ENCODE results near the gene OR10T2. TPM values are rescaled to one million over a fixed set of nuclear protein-coding genes. Genes with fewer than 3 reads are reported as not detected.
"Not testable (repeated sequence)": the region's sequence is repeated elsewhere in the genome, so short reads cannot be mapped to it uniquely, and the experiment has no call there.

OR10T2 gene
- total and polyA plus RNA-seq, 10 donors = not detected

DNA sequence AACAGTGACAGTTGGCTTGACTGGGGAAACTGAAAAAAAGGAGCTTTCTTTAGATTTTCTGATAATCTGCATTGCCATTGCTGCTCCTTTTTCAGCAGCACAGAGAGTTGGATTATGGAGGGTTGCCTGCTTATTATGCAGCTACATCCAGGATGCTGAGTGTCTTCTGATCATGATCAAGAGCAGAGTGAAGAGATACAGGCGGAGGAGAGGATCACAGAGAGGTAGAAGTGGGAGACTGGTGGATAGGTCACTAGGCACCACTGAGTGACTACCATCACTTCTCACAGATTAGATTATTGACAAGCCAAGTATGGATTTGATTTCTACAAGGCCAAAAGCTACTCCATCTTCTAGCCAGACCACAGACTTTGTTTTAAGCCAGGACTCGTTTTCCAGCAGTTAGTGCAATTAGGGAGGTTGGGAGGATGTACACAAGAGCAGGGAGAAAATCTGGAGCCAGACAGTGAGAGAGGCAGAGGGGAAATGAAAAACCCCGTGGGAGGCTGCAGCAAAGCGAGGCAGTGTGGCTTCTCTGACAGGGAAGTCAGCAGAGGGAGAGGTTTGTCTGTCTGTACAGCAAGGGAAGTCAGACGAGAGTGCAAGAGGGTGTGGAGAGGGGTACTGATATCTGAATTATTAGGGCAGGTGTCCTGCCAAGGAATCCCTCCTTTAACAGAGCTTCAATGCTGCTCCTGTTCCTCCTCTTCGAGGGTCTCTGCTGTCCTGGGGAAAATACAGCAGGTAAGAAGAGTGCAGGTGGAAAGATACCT is 45.8 kb downstream of the OR10T2 start, which contains the start of gene CD1E:
TSS of gene CD1E (plus strand) at position 592 of the 773 bp plus-strand sequence. CDS start at position 687, 95 bp downstream.
- intact Hi-C loops (cut with DNase I; ENCODE audit: low total_unique reads) = no loop called here
- no peak for TF ChIP-seq POLR2A (IDR thresholded peaks at IDR 0.05)
- TF ChIP-seq POLR2AphosphoS5 (IDR thresholded peaks at IDR 0.05) = no peak
- TF ChIP-seq, protein P1, sequence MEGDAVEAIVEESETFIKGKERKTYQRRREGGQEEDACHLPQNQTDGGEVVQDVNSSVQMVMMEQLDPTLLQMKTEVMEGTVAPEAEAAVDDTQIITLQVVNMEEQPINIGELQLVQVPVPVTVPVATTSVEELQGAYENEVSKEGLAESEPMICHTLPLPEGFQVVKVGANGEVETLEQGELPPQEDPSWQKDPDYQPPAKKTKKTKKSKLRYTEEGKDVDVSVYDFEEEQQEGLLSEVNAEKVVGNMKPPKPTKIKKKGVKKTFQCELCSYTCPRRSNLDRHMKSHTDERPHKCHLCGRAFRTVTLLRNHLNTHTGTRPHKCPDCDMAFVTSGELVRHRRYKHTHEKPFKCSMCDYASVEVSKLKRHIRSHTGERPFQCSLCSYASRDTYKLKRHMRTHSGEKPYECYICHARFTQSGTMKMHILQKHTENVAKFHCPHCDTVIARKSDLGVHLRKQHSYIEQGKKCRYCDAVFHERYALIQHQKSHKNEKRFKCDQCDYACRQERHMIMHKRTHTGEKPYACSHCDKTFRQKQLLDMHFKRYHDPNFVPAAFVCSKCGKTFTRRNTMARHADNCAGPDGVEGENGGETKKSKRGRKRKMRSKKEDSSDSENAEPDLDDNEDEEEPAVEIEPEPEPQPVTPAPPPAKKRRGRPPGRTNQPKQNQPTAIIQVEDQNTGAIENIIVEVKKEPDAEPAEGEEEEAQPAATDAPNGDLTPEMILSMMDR (IDR thresholded peaks at IDR 0.05 in 8 of 11, conservative IDR thresholded peaks at IDR 0.05 in 3 of 11) = no peak

GRCh38 chr1:158348946-158349345 is 50.3 kb downstream of the OR10T2 start:
- intact Hi-C loops (cut with DNase I; ENCODE audit: low total_unique reads); H3K4me1 ChIP-seq; H3K27ac ChIP-seq; H3K36me3 ChIP-seq; H3K4me3 ChIP-seq; H3K27me3 ChIP-seq (replicated peaks in 1 of 7); DNase-seq: not testable (repeated sequence)
- 93 to 98% (median 97%) methylated on average over 3 to 24 of the region's 24 CpGs for WGBS, 5 donors
- peaks cover 0 to 20% (median 9%) of the 10 kb centered on the region in 8 donors for H3K9me3 ChIP-seq

More for the DNA sequence above, 45.8 kb downstream of the OR10T2 start, which contains the start of gene CD1E:
- no peaks in the 10 kb centered on the region for H3K9me3 ChIP-seq
- 28 to 36% (median 34%) methylated on average over 6 of the region's 6 CpGs for WGBS, 5 donors
- no peaks in the 10 kb centered on the region for H3K36me3 ChIP-seq
- H3K27ac ChIP-seq = no peak within 1 kb of the TSS
- no peaks in the 10 kb centered on the region for H3K27me3 ChIP-seq (replicated peaks in 1 of 7)
- no peak within 1 kb of the TSS for H3K4me3 ChIP-seq
- peaks cover 0 to 14% (median 4%) of the 10 kb centered on the region in 6 donors for H3K4me1 ChIP-seq
- DNase-seq = no peak

Other genes starting within 250 kb of the OR10T2 start
- gene CD1D, start 218.6 kb downstream of the OR10T2 start, total RNA-seq = 10 to 100 TPM; 14.7 to 28.5 (median 23.0) TPM
- 10 to 100 TPM; 26.7 to 62.8 (median 28.3) TPM for gene CD1D, start 218.6 kb downstream of the OR10T2 start, polyA plus RNA-seq
- gene CD1A, start 145.0 kb downstream of the OR10T2 start, total RNA-seq = 1 to 10 TPM in 2 of 7 donors, under 1 TPM in 5; 0.34 to 1.7 (median 0.56) TPM
- gene CD1A, start 145.0 kb downstream of the OR10T2 start, polyA plus RNA-seq = 1 to 10 TPM; 1.8 to 3.5 (median 2.5) TPM
- gene CD1C, start 109.5 kb downstream of the OR10T2 start, total RNA-seq = 10 to 100 TPM; 15.0 to 51.6 (median 19.3) TPM
- gene CD1C, start 109.5 kb downstream of the OR10T2 start, polyA plus RNA-seq = 10 to 100 TPM; 38.4 to 85.3 (median 55.0) TPM
- under 1 TPM in 2 of 7 donors, not detected in 5; 0.36 to 0.37 TPM for gene CD1B, start 67.9 kb downstream of the OR10T2 start, total RNA-seq
- under 1 TPM in 2 of 3 donors, not detected in 1; 0.11 to 0.29 TPM for gene CD1B, start 67.9 kb downstream of the OR10T2 start, polyA plus RNA-seq
- gene CD1E, start 45.6 kb downstream of the OR10T2 start, total RNA-seq = 1 to 10 TPM in 2 of 7 donors, under 1 TPM in 3, not detected in 2; 0.26 to 2.6 (median 0.85) TPM
- under 1 TPM; 0.09 to 0.42 (median 0.10) TPM for gene CD1E, start 45.6 kb downstream of the OR10T2 start, polyA plus RNA-seq
- not detected for gene OR10K2, start 26.8 kb upstream of the OR10T2 start, total RNA-seq
- gene OR10K2, start 26.8 kb upstream of the OR10T2 start, polyA plus RNA-seq = not detected
- not detected for gene OR10K1, start 62.4 kb upstream of the OR10T2 start, total RNA-seq
- gene OR10K1, start 62.4 kb upstream of the OR10T2 start, polyA plus RNA-seq = under 1 TPM in 1 of 3 donors, not detected in 2; 0.07 TPM
- not detected for gene OR10R2, start 72.8 kb upstream of the OR10T2 start, total RNA-seq
- not detected for gene OR10R2, start 72.8 kb upstream of the OR10T2 start, polyA plus RNA-seq
- gene OR6Y1, start 154.9 kb upstream of the OR10T2 start, total RNA-seq = not detected
- gene OR6Y1, start 154.9 kb upstream of the OR10T2 start, polyA plus RNA-seq = not detected
- not detected for gene OR6P1, start 171.1 kb upstream of the OR10T2 start, total RNA-seq
- gene OR6P1, start 171.1 kb upstream of the OR10T2 start, polyA plus RNA-seq = not detected
- not detected for gene OR10X1, start 180.4 kb upstream of the OR10T2 start, total RNA-seq
- gene OR10X1, start 180.4 kb upstream of the OR10T2 start, polyA plus RNA-seq = not detected
- gene OR10Z1, start 205.8 kb upstream of the OR10T2 start, total RNA-seq = not detected
- not detected for gene OR10Z1, start 205.8 kb upstream of the OR10T2 start, polyA plus RNA-seq

Measured in spleen (tissue), 11 donors.